Astrocyte (in vitro differentiated cells and primary cell): ENCODE measurements around the gene CDCA4. TPM values are rescaled to one million over a fixed set of nuclear protein-coding genes. Genes with fewer than 3 reads are reported as not detected.

Source experiments
- DNase-seq: peaks from one replicate; pipeline ENCODE4 v3.0.0-alpha.2; 2010; ENCODE audit warnings: low read depth
- FAIRE-seq: peaks from 2 replicates; lab custom pipeline; 2011; peaks lifted over from hg19 to GRCh38; lab: Jason Lieb, UNC
- H2AFZ ChIP-seq: 2 replicates; pipeline ENCODE4 v1.6.0; 2012; ENCODE audit warnings: low read depth, low read length, inconsistent platforms
- H3K27ac ChIP-seq: 2 replicates; pipeline ENCODE4 v1.5.1; 2011; ENCODE audit warnings: low read depth, low read length, inconsistent platforms
- H3K27me3 ChIP-seq: 2 replicates; pipeline ENCODE4 v1.6.0; 2011; ENCODE audit warnings: low read length, inconsistent platforms; ENCODE audit not compliant: insufficient read depth
- H3K36me3 ChIP-seq: 2 replicates; pipeline ENCODE4 v1.5.1; 2011; ENCODE audit warnings: low read length, inconsistent platforms; ENCODE audit not compliant: insufficient read depth
- H3K4me1 ChIP-seq: 2 replicates; pipeline ENCODE4 v1.5.1; 2011; ENCODE audit warnings: low read length, inconsistent platforms; ENCODE audit not compliant: insufficient read depth
- H3K4me2 ChIP-seq: 2 replicates; pipeline ENCODE4 v1.6.0; 2012; ENCODE audit warnings: low read length, inconsistent platforms
- H3K4me3 ChIP-seq: 2 replicates; pipeline ENCODE4 v1.5.1; 2011; ENCODE audit warnings: low read depth, mild to moderate bottlenecking, low read length, inconsistent platforms; ENCODE audit not compliant: insufficient read depth
- H3K79me2 ChIP-seq: 2 replicates; pipeline ENCODE4 v1.6.0; 2012; ENCODE audit warnings: mild to moderate bottlenecking, low read length, inconsistent platforms; ENCODE audit not compliant: insufficient read depth
- H3K9ac ChIP-seq: 2 replicates; pipeline ENCODE4 v1.6.0; 2012; ENCODE audit warnings: mild to moderate bottlenecking, low read length, inconsistent platforms
- H3K9me3 ChIP-seq: 2 replicates; pipeline ENCODE4 v1.5.1; 2012; ENCODE audit warnings: low read depth, mild to moderate bottlenecking, low read length, inconsistent platforms; ENCODE audit not compliant: insufficient read depth
- H4K20me1 ChIP-seq: 2 replicates; pipeline ENCODE4 v1.6.0; 2012; ENCODE audit warnings: low read length, inconsistent platforms; ENCODE audit not compliant: insufficient read depth
- H3K27ac Mint-ChIP-seq: one replicate; pipeline ENCODE4 v1.8.0; 2021; ENCODE audit warnings: mild to moderate bottlenecking, mixed read lengths; ENCODE audit not compliant: unreplicated experiment
- H3K27me3 Mint-ChIP-seq: one replicate; pipeline ENCODE4 v1.8.0; 2021; ENCODE audit warnings: low read depth, mixed read lengths; ENCODE audit not compliant: unreplicated experiment
- H3K36me3 Mint-ChIP-seq: one replicate; pipeline ENCODE4 v1.8.0; 2021; ENCODE audit warnings: low read depth, mixed read lengths; ENCODE audit not compliant: unreplicated experiment
- H3K4me1 Mint-ChIP-seq: one replicate; pipeline ENCODE4 v1.8.0; 2021; ENCODE audit warnings: low read depth, mixed read lengths; ENCODE audit not compliant: unreplicated experiment
- H3K4me3 Mint-ChIP-seq: one replicate; pipeline ENCODE4 v1.8.0; 2021; ENCODE audit warnings: mild to moderate bottlenecking, moderate library complexity, mixed read lengths; ENCODE audit not compliant: unreplicated experiment
- H3K9me3 Mint-ChIP-seq: one replicate; pipeline ENCODE4 v1.8.0; 2021; ENCODE audit warnings: mild to moderate bottlenecking, mixed read lengths; ENCODE audit not compliant: unreplicated experiment
- EZH2 ChIP-seq: IDR thresholded peaks from 2 replicates; pipeline ENCODE4 v1.6.1; 2012; ENCODE audit warnings: mild to moderate bottlenecking, low read length, inconsistent platforms; ENCODE audit not compliant: insufficient read depth
- total RNA-seq: library from RNA; stranded (reverse); gene quantifications from 2 replicates; pipeline ENCODE4 v1.2.1, GENCODE V29; 2021
- TF ChIP-seq, protein P1 (sequence below): IDR thresholded peaks from 2 replicates; pipeline ENCODE4 v1.5.1; 2011; ENCODE audit warnings: low read depth, mild to moderate bottlenecking, inconsistent platforms, low read length, moderate library complexity; ENCODE audit not compliant: insufficient read depth

CDCA4 gene
- total RNA-seq, 1 donor from 2014 or later: 11.3 TPM

DNA sequence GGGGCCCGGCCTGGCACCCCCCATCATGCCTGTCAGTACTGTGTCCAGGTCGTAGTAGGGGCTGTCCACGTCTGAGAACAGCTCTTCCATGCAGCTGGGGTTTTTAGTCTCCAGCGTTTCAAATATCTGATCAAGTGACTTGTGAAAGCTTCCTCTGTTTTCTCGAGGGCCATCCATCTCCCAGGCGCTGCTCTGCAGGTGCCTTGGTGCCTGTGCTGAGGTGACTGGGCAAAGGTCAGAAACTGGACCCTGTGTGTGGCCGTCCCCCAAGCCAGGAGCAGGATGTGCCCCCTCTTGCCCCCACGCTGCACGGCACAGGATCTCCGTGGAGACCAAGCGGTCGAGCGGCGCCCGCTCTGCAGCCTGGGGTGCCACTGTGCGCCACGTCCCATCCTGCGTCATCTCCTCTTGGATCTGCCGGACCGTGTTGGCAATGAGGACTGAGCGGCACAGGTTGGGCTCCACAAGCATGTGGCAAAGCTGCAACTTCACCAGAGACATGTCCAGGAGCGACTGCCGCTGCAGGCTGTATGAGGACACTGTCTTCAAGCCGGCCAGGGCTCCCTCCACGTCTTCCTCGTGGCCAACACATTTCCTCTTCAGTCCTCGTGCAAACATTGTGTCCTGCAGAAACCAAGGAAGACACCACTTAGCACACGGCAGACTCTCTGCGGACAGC lies 9.4 kb downstream of the CDCA4 start:
- H3K27me3 ChIP-seq: no peaks in the 10 kb centered on the region
- Mint-ChIP-seq H3K4me3 (no peak overlapping the region), H3K27ac (no peak overlapping the region), H3K9me3 (no peaks in the 10 kb centered on the region), H3K4me1 (no peaks in the 10 kb centered on the region), H3K27me3 (no peaks in the 10 kb centered on the region), H3K36me3 (peaks cover 7% of the 10 kb centered on the region)
- H2AFZ ChIP-seq: no peak overlapping the region
- no peak overlapping the region for H3K4me3 ChIP-seq
- H4K20me1 ChIP-seq: peaks cover 83% of the 10 kb centered on the region
- DNase-seq (no peak), FAIRE-seq (no peak)
- peaks cover 10% of the 10 kb centered on the region for H3K4me1 ChIP-seq
- peaks cover 85% of the 10 kb centered on the region for H3K79me2 ChIP-seq
- peaks cover 20% of the 10 kb centered on the region for H3K36me3 ChIP-seq
- no peak for TF ChIP-seq EZH2
- TF ChIP-seq, protein P1, sequence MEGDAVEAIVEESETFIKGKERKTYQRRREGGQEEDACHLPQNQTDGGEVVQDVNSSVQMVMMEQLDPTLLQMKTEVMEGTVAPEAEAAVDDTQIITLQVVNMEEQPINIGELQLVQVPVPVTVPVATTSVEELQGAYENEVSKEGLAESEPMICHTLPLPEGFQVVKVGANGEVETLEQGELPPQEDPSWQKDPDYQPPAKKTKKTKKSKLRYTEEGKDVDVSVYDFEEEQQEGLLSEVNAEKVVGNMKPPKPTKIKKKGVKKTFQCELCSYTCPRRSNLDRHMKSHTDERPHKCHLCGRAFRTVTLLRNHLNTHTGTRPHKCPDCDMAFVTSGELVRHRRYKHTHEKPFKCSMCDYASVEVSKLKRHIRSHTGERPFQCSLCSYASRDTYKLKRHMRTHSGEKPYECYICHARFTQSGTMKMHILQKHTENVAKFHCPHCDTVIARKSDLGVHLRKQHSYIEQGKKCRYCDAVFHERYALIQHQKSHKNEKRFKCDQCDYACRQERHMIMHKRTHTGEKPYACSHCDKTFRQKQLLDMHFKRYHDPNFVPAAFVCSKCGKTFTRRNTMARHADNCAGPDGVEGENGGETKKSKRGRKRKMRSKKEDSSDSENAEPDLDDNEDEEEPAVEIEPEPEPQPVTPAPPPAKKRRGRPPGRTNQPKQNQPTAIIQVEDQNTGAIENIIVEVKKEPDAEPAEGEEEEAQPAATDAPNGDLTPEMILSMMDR: no peak
- H3K9me3 ChIP-seq: no peaks in the 10 kb centered on the region
- no peak overlapping the region for H3K9ac ChIP-seq
- H3K27ac ChIP-seq: no peak overlapping the region
- H3K4me2 ChIP-seq: no peak overlapping the region

DNA sequence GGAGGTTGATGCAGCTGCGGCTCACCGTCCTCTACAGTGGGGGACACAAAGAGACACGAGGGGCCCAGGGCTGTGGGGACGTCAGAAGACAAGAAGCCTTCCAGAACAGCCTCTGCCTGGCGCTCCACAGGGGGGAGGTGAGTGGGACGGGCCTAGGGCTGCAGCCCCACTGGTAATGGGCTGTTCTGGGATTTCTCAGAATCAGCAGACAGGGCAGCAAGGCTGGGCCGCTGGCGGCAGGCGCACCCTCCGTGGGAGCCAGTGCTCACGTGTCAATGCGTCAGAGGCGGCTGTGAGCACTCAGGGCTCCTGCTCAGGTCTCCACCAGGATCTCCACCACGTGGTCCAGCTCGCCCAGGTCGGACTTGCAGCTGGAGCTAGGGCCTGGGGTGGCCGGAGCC lies 10.0 kb downstream of the CDCA4 start:
- Mint-ChIP-seq H3K4me3 (no peak overlapping the region), H3K4me1 (no peaks in the 10 kb centered on the region), H3K27me3 (no peaks in the 10 kb centered on the region), H3K9me3 (no peaks in the 10 kb centered on the region), H3K36me3 (peaks cover 4% of the 10 kb centered on the region), H3K27ac (no peak overlapping the region)
- no peak for FAIRE-seq
- Histone ChIP-seq H2AFZ (no peak overlapping the region), H3K9me3 (no peaks in the 10 kb centered on the region), H3K4me1 (peaks cover 10% of the 10 kb centered on the region), H4K20me1 (peaks cover 83% of the 10 kb centered on the region), H3K4me3 (no peak overlapping the region), H3K36me3 (peaks cover 20% of the 10 kb centered on the region), H3K9ac (no peak overlapping the region), H3K27ac (no peak overlapping the region), H3K4me2 (no peak overlapping the region), H3K27me3 (no peaks in the 10 kb centered on the region), H3K79me2 (peaks cover 82% of the 10 kb centered on the region)
- DNase-seq: no peak
- TF ChIP-seq EZH2: no peak
- TF ChIP-seq, protein P1: no peak

DNA sequence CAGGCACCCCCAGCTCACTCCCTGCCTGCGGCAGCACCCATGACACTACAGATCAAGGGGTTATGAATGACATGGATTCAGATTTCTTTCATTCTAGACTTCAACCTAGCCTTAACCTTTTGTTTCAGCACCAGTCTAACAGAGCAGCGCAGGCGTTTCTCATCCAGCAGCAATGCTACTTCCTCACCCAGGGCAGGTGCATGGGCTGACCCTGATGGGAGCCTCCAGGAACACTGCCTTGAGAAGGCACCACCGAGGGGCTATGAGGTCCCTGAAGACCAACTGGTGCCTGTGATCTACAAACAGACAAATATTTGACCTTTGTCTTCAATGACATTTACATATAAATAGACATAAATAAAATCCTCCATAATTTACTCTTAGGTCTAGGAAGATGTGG lies 10.8 kb downstream of the CDCA4 start:
- no peak overlapping the region for H3K4me3 ChIP-seq
- TF ChIP-seq, protein P1: no peak
- TF ChIP-seq EZH2: no peak
- no peak for FAIRE-seq
- no peak overlapping the region for H3K9ac ChIP-seq
- peaks cover 20% of the 10 kb centered on the region for H3K36me3 ChIP-seq
- no peaks in the 10 kb centered on the region for H3K9me3 ChIP-seq
- peaks cover 75% of the 10 kb centered on the region for H3K79me2 ChIP-seq
- Mint-ChIP-seq H3K36me3 (peaks cover 4% of the 10 kb centered on the region), H3K4me3 (no peak overlapping the region), H3K27me3 (no peaks in the 10 kb centered on the region), H3K27ac (no peak overlapping the region), H3K4me1 (no peaks in the 10 kb centered on the region), H3K9me3 (no peaks in the 10 kb centered on the region)
- no peak for DNase-seq
- H3K27me3 ChIP-seq: no peaks in the 10 kb centered on the region
- H3K4me1 ChIP-seq: peaks cover 10% of the 10 kb centered on the region
- H3K4me2 ChIP-seq: no peak overlapping the region
- no peak overlapping the region for H3K27ac ChIP-seq
- H2AFZ ChIP-seq: no peak overlapping the region
- peaks cover 76% of the 10 kb centered on the region for H4K20me1 ChIP-seq
